GM21528 (cell line): ENCODE results near the gene ZSCAN30.

Source experiments
- ATAC-seq: cut with Tn5 transposase; IDR thresholded peaks from one replicate; pipeline ENCODE4 v1.9.1; 2021; ENCODE audit warnings: mild to moderate bottlenecking, moderate library complexity; ENCODE audit not compliant: unreplicated experiment, low FRiP score

ZSCAN30 gene

GRCh38 chr18:35283923-35284794 lies 5.9 kb downstream of the ZSCAN30 start:
- no peak for ATAC-seq

- no peak for ATAC-seq
Observed at GRCh38 chr18:35282353-35282752, 7.7 kb downstream of the ZSCAN30 start.

GRCh38 chr18:35278969-35279368 lies 11.1 kb downstream of the ZSCAN30 start:
- ATAC-seq, result no peak

GRCh38 chr18:35278085-35278484 lies 11.9 kb downstream of the ZSCAN30 start:
- no peak for ATAC-seq

- ATAC-seq, result no peak
Observed at GRCh38 chr18:35277633-35278032, 12.4 kb downstream of the ZSCAN30 start.

- no peak for ATAC-seq
Observed at GRCh38 chr18:35276267-35276666, 13.8 kb downstream of the ZSCAN30 start.

- ATAC-seq, result no peak
Observed at GRCh38 chr18:35271656-35272055, 18.4 kb downstream of the ZSCAN30 start.

GRCh38 chr18:35268821-35269220 lies 21.2 kb downstream of the ZSCAN30 start:
- no peak for ATAC-seq

DNA sequence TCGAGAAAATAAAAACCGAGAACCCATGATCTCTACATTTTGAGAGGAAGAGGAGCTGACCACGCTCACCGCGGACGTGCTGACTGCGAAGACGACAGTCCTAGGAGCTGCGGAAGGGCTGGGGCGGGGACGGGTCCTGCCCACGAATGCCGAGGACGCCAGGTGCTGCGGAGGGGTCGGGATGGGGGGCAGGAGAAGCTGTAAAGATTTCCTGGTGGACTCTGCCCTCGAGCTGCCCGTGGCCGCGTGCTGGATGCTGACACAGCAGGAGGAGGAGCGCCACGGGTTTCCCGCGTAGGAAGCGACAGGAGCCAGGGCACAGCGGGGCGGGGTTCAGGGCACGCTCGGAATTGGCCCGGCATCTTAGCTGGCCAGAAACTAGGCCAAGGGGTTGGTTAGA lies 22.2 kb downstream of the ZSCAN30 start:
- no peak for ATAC-seq

GRCh38 chr18:35267161-35267651 lies 22.8 kb downstream of the ZSCAN30 start:
- ATAC-seq, result peak; percentile 79

GRCh38 chr18:35264409-35264808 lies 25.6 kb downstream of the ZSCAN30 start:
- ATAC-seq, result no peak

- ATAC-seq, result no peak
Observed at GRCh38 chr18:35256947-35257346, 33.1 kb downstream of the ZSCAN30 start.

DNA sequence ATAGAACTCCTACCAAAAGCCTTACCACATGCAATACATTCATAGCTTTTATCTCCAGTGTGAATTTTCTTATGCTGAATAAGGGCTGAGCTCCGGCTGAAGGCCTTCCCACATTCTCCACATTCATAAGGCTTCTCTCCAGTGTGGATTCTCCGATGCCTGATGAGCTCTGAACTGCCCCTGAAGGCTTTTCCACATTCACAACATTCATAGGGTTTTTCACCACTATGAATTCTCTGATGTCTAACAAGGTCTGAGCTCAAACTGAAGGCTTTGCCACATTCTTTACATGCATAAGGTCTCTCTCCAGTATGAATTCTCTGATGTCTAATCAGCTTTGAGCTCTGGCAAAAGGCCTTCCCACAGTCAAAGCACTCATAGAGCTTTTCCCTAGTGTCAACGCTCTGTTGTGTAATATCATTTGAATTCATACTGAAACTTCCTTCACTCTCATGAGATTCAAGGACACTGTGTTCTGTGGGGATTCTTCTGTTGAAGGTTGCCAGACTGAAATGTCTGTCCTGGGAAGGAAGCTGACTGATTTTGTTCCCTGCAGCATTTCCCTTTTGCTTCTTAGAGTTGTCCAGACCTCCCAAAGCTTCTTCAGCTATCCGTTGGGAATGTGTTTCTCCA lies 36.3 kb downstream of the ZSCAN30 start:
- no peak for ATAC-seq

DNA sequence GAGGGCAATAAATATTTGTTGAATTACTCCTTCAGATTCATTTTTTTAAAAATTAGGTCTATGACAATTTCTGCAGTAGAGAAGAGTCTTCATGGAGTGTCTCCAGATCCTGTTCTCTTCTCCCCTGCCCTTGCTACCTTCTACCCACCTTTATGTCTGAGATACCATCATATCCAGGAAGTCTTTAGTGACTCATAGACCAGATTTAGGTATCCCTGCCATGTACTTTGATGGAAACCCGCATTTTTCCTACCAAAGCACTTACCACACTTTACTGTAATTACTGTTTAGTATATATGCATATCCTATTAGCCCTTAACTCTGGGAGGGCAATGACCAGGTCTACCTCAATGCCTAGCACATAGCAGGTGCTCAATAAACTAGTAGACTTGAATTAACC lies 37.6 kb downstream of the ZSCAN30 start:
- no peak for ATAC-seq

GRCh38 chr18:35248429-35248828 lies 41.6 kb downstream of the ZSCAN30 start:
- ATAC-seq, result no peak

DNA sequence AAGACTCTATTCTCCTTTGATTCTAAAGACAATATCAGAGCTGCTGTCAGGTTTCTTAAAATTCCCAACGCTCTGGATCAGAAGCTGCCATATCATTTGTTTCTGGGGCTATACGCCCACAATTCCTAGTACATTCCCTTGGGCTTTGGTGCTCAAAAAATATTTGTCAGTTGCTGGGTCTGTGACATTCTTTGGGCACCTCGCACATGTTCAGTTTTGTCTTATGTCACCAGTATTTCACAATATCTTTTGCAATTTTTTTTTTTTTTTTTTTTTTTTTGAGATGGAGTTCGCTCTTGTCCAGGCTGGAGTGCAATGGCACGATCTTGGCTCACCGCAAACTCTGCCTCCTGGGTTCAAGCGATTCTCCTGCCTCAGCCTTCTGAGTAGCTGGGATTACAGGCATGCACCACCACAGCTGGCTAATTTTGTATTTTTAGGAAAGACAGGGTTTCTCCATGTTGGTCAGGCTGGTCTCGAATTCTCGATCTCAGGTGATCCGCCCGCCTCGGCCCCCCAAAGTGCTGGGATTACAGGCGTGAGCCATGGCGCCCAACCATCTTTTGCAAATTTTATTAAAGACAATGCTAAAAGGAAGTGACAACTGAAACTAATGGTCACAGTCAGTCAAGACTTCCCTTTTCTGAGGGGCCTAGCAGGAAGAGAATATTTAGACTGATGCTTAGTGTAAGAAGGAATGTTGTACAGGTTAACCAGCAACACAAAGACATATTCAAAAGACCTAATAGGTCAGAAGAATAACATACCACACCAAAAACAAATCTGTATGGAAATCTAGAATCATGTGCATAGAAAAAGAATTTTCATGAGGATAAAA lies 42.4 kb downstream of the ZSCAN30 start:
- no peak for ATAC-seq

GRCh38 chr18:35246831-35247230 lies 43.2 kb downstream of the ZSCAN30 start:
- no peak for ATAC-seq

DNA sequence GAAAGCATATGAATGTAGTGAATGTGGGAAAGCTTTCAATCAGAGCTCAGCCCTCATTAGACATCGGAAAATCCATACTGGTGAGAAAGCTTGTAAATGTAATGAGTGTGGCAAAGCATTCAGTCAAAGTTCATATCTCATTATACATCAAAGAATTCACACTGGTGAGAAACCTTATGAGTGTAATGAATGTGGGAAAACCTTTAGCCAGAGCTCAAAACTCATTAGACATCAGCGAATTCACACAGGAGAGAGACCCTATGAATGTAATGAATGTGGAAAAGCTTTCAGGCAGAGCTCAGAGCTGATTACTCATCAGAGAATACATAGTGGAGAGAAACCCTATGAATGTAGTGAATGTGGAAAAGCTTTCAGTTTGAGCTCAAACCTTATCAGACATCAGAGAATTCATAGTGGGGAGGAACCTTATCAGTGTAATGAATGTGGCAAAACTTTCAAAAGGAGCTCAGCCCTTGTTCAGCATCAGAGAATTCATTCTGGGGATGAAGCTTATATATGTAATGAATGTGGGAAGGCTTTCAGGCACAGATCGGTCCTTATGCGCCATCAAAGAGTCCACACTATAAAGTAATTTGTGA lies 44.2 kb downstream of the ZSCAN30 start:
- ATAC-seq, result no peak

DNA sequence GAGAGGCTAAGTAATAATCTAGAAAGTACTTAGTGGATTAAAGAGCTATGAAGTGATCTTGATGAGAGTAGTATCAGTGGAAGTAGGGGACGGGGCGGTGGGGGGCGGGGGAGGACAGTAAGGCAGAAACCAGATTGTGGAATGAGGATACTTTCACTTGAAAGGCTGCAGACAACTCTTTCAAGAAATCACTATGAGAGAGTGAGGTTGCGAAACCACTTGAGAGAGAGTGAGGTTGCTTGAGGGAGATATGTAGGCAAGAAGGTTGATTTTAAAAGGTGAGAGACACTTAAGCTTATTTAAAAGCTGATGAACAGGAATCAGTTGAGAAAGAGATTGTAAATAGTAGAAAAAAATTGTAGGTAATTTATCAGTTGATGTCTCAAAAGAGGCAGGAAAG lies 45.4 kb downstream of the ZSCAN30 start:
- ATAC-seq, result no peak

GRCh38 chr18:35242426-35242825 lies 47.6 kb downstream of the ZSCAN30 start:
- ATAC-seq, result no peak

DNA sequence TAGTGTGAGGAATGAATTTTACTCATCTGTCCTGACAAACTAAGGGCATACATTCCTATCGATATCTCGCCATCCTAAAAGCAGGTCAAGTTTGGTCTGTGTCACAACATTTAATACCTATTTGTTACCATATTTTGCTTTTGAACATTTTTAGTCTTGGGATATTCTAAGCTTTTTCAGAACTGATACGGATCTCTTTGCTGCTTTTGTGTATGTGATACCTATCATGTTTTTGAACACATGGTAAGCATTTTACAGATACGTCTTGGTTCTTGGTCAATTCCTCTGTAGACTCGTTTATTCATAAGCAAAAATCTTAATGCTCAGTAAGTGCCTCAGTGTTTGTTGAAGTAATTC lies 48.6 kb downstream of the ZSCAN30 start:
- ATAC-seq, result no peak
